Mucosa of rectum (tissue), 2 donors: ENCODE data around the gene POU2F3.

ENCODE experiments used
- H3K27ac ChIP-seq, 2 donors: one replicate each; pipeline ENCODE4 v1.7.0; 2013; ENCODE audit warnings: inconsistent platforms in 2 of 2, low read depth in 2 of 2, low read length in 2 of 2
- H3K27me3 ChIP-seq, 2 donors: one replicate each; pipeline ENCODE4 v1.7.0; 2013; ENCODE audit warnings: low read length in 2 of 2; ENCODE audit not compliant: control insufficient read depth in 2 of 2, insufficient read depth in 2 of 2
- H3K36me3 ChIP-seq, 2 donors: one replicate each; pipeline ENCODE4 v1.7.0; 2013; ENCODE audit warnings: low read length in 2 of 2; ENCODE audit not compliant: control insufficient read depth in 2 of 2, insufficient read depth in 2 of 2
- H3K4me1 ChIP-seq, 2 donors: one replicate each; pipeline ENCODE4 v1.7.0; 2013; ENCODE audit warnings: low read length in 2 of 2, mild to moderate bottlenecking in 1 of 2; ENCODE audit not compliant: control insufficient read depth in 2 of 2, insufficient read depth in 2 of 2
- H3K4me3 ChIP-seq, 2 donors: one replicate each; pipeline ENCODE4 v1.7.0; 2013; ENCODE audit warnings: low read length in 2 of 2
- H3K9ac ChIP-seq, 2 donors: one replicate each; pipeline ENCODE4 v1.7.0; 2013; ENCODE audit warnings: low read length in 2 of 2, low read depth in 1 of 2, mild to moderate bottlenecking in 1 of 2
- H3K9me3 ChIP-seq, 2 donors: one replicate each; pipeline ENCODE4 v1.7.0; 2013; ENCODE audit warnings: low read length in 2 of 2; ENCODE audit not compliant: control insufficient read depth in 2 of 2
- donor health status: healthy.
- donor health status: Normal muscosa, but diverticular disease.

POU2F3 gene

GRCh38 chr11:120335908-120336640 lies 96.1 kb downstream of the POU2F3 start, which contains the start of gene ARHGEF12:
Gene ARHGEF12, plus strand, starts transcription at chr11:120336413. Its CDS starts 831 bp downstream, at chr11:120337244.
- Histone ChIP-seq H3K4me1 (peaks cover 12 to 21% of the 10 kb centered on the region in 2 donors), H3K9me3 (no peaks in the 10 kb centered on the region)

DNA sequence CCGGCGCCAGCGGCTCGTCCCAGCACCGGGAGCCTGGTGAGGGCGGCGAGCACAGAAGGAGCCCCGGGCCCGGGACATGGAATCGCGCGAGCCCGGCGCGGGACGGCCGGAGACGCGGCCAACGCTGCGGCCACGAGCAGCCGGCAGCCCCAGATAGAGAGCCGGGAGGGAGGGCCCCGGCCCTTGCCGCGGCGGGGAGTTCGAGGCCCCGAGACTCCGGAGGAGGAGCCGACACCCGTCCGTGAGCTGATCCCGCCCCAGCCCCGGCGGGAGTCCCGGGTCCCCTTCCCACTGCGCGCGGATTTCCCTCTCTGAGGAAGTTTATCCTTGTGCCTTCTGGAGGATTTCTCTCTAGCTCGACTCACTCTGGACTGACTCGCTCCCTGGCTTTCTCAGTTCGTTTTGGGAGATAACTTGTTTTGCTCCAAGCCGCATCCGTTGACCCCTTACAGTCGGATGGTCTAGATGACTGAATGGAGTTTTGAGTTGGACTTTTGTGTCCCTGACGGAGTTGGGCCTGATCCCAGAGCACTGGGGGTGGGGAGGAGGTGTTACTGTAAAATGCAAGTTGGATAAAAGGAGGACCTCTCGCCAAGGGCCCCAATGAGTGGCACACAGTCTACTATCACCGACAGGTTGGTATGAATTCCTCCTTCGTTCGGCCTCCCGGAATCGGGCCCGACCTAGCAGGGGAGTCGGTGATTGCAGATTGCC lies 96.9 kb downstream of the POU2F3 start:
- H3K9ac ChIP-seq, result peak overlapping the region; percentile 83 to 89
- no peaks in the 10 kb centered on the region for H3K27me3 ChIP-seq
- H3K27ac ChIP-seq, result peak overlapping the region; percentile 87 to 94

More at GRCh38 chr11:120335908-120336640, 96.1 kb downstream of the POU2F3 start, which contains the start of gene ARHGEF12:
- Histone ChIP-seq H3K27me3 (no peaks in the 10 kb centered on the region), H3K4me3 (peak within 1 kb of the TSS; percentile 91 to 92), H3K9ac (peak within 1 kb of the TSS; percentile 83 to 89), H3K27ac (peak within 1 kb of the TSS; percentile 87 to 94), H3K36me3 (no peaks in the 10 kb centered on the region)

GRCh38 chr11:120337355-120338106 lies 97.6 kb downstream of the POU2F3 start:
- no peaks in the 10 kb centered on the region for H3K27me3 ChIP-seq
- H3K27ac ChIP-seq, result peak overlapping the region; percentile 87 to 94
- no peaks in the 10 kb centered on the region for H3K36me3 ChIP-seq
- H3K9ac ChIP-seq, result peak overlapping the region; percentile 83 to 89
- H3K9me3 ChIP-seq, result no peaks in the 10 kb centered on the region
- peaks cover 12 to 21% of the 10 kb centered on the region in 2 donors for H3K4me1 ChIP-seq
- peak overlapping the region; percentile 91 to 92 for H3K4me3 ChIP-seq

More for the DNA sequence above, 96.9 kb downstream of the POU2F3 start:
- H3K4me3 ChIP-seq, result peak overlapping the region; percentile 91 to 92
- no peaks in the 10 kb centered on the region for H3K9me3 ChIP-seq
- H3K4me1 ChIP-seq, result peaks cover 12 to 21% of the 10 kb centered on the region in 2 donors
- H3K36me3 ChIP-seq, result no peaks in the 10 kb centered on the region

DNA sequence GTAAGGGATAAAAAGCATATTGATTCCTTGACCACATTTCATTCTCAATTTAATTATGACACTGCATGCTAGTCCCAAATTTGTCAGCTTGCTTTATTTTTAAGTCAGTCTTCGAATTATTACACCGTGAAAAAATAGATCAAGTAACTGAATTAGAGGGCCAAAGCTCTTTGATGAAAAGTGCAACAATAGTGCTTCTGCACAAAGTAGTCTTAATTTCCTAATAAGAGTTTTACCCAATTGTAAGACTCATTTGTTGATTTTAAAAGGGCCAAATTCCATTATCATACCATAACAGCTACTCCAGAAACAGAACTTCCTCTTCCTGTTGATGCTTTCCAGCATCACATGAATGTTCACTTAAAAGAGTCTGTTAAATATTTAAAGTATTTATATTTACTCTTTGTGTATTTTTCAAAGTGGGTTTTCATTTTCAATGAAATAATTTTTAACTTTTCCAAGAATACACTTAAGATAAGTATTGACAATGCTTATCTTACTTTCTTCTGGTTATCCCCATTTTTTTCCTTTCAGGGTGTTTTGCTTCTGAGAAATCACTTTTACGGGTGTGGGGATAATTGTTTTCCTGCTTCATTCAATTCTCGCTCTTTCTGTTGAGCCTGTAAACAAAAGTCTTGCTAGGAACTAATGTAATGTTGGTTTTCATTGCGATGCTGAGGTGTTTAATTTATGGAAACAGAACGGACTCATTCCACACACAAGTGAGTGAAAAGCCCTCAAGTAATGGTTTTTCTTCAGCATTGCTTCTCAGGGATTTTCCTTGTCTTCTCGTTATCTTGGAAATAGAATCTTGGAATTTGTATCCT lies 98.4 kb downstream of the POU2F3 start:
- Histone ChIP-seq H3K27ac (peak overlapping the region; percentile 87 to 94), H3K27me3 (no peaks in the 10 kb centered on the region), H3K4me1 (peaks cover 13 to 22% of the 10 kb centered on the region in 2 donors), H3K9ac (peak overlapping the region; percentile 35 to 89), H3K9me3 (no peaks in the 10 kb centered on the region), H3K4me3 (peak overlapping the region; percentile 91 to 92), H3K36me3 (no peaks in the 10 kb centered on the region)

DNA sequence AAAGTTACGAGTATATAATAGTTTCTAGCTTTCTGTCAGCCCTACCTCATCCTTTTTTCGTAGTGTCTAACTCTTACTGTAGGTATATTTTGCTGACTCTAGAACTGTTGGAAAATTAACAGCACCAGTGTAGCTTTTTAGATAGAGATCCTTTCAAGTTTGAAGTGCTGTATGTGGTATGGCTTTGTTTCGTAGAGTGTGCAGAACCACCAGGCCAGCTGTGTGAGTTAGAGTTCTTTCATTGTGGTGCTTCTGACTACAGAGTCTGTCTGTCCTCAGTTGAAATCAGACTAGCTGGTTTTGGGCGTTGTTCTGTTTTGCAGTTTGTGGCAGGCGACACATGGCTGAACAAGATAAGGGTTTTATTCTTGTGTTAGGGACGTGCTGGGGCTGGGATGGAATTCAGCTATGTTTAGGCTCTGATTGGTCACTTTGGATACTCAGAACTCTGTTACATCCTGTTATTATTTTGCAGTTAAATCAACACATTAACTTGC lies 99.5 kb downstream of the POU2F3 start:
- Histone ChIP-seq H3K4me3 (peak overlapping the region; percentile 46 to 92), H3K27ac (peak overlapping the region; percentile 17 to 69), H3K36me3 (no peaks in the 10 kb centered on the region), H3K4me1 (peaks cover 16 to 32% of the 10 kb centered on the region in 2 donors), H3K27me3 (no peaks in the 10 kb centered on the region), H3K9me3 (no peaks in the 10 kb centered on the region), H3K9ac (peak overlapping the region; percentile 15 to 45)

DNA sequence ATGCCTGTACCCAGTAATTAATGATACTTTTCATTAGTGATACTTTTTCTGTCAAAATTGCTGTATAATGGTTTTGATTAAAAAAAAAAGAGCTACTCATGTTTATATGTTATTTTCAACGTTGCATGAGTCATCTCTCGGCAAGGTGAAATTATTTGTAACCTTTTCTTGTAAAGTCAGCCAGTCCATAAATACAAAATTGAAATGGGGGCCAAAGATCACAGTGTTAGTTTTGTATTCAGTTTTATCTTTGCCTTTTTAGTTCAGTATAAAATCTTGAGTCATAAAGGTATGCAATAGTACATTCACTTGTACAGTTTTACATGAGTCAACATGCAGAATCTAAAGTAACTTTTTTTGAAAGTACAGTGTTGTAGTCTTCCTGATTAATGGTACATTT lies 100.6 kb downstream of the POU2F3 start:
- H3K9me3 ChIP-seq, result no peaks in the 10 kb centered on the region
- H3K4me1 ChIP-seq, result peaks cover 13 to 26% of the 10 kb centered on the region in 2 donors
- no peaks in the 10 kb centered on the region for H3K36me3 ChIP-seq
- H3K27ac ChIP-seq, result no peak overlapping the region
- no peaks in the 10 kb centered on the region for H3K27me3 ChIP-seq
- H3K4me3 ChIP-seq, result peak overlapping the region in 1 of 2 donors; percentile 92
- H3K9ac ChIP-seq, result no peak overlapping the region

DNA sequence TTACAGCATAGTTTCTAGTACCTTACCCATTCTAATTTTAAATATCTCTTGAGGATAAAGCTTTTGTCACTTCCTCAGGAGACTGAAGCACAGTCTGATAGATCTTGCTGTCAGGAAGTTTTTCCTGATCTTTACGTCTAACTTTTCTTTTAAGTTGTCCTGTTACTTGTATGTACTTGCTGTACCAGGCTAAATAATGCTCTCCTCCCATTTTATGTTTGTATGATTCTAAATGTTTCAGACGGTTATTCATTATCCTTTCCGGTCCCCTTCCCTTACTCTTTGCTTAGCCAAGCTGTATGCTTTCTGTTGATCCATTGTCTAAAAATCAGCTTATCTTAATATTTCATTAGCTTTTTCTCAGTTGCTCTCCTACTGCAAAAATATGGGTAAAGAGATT lies 102.3 kb downstream of the POU2F3 start:
- Histone ChIP-seq H3K4me3 (no peak overlapping the region), H3K27me3 (no peaks in the 10 kb centered on the region), H3K9me3 (no peaks in the 10 kb centered on the region), H3K4me1 (peaks cover 13 to 30% of the 10 kb centered on the region in 2 donors), H3K36me3 (no peaks in the 10 kb centered on the region), H3K27ac (no peak overlapping the region), H3K9ac (no peak overlapping the region)

DNA sequence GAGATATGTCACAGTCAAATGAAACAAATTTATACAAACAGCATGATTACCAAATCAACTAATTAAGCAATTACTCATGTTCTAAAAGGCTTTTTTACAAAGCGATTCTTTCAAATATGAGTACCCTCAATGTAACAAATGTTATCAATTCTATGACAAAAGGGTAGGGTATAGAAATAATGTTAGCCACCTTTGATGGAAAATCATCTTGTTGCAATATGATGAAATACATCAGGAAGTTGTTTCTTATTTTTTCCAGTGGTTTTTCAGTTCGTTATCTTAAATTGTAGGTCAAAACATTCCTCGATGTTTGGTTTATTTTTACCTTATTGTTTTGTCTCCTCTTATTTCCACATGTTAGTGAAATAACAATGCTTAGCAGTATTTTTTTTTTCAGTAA lies 102.7 kb downstream of the POU2F3 start:
- no peaks in the 10 kb centered on the region for H3K36me3 ChIP-seq
- no peaks in the 10 kb centered on the region for H3K9me3 ChIP-seq
- peaks cover 13 to 31% of the 10 kb centered on the region in 2 donors for H3K4me1 ChIP-seq
- H3K27me3 ChIP-seq, result no peaks in the 10 kb centered on the region
- no peak overlapping the region for H3K27ac ChIP-seq
- no peak overlapping the region for H3K4me3 ChIP-seq
- H3K9ac ChIP-seq, result no peak overlapping the region

- Histone ChIP-seq H3K4me3 (no peak overlapping the region), H3K9ac (no peak overlapping the region)
Measured at GRCh38 chr11:120343429-120343828, 103.5 kb downstream of the POU2F3 start.

More at GRCh38 chr11:120343429-120343828, 103.5 kb downstream of the POU2F3 start:
- no peak overlapping the region for H3K27ac ChIP-seq
- no peaks in the 10 kb centered on the region for H3K36me3 ChIP-seq
- H3K9me3 ChIP-seq, result no peaks in the 10 kb centered on the region
- H3K27me3 ChIP-seq, result no peaks in the 10 kb centered on the region
- peaks cover 13 to 31% of the 10 kb centered on the region in 2 donors for H3K4me1 ChIP-seq
